SKM-1 (cell line): ENCODE results near the gene RCOR3.
A peak's percentile ranks its signal among the peaks of the same experiment; 100 is the strongest.
"Not testable (repeated sequence)": the region's sequence is repeated elsewhere in the genome, so short reads cannot be mapped to it uniquely, and the experiment has no call there.

Experiments used
- DNase-seq: peaks from one replicate; lab custom pipeline; 2025; ENCODE audit not compliant: unreplicated experiment; lab: John Stamatoyannopoulos, UW

The RCOR3 gene

DNA sequence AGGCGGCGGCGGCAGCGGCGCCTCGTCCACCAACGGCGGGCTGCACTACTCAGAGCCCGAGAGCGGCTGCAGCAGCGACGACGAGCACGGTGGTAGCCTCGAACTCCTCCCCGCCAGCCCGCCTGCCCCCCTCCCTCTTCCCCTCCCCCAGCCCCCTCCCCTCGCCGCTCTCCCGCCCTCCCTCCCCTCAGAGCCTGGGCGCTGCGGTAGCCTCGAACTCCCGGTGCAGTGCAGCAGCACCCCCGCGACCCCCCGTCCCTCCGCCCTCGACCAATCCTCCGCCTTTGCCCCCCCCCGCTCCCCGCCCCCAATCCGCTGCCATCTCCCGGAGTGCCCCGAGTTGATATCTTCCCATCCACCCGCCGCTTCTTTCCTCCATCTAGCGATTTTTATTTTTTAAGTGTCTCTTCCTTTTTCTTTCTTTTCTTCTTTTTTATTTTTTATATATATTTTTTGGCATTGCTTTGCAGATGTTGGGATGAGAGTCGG is 516 bp downstream of the RCOR3 start:
- no peak for DNase-seq

DNA sequence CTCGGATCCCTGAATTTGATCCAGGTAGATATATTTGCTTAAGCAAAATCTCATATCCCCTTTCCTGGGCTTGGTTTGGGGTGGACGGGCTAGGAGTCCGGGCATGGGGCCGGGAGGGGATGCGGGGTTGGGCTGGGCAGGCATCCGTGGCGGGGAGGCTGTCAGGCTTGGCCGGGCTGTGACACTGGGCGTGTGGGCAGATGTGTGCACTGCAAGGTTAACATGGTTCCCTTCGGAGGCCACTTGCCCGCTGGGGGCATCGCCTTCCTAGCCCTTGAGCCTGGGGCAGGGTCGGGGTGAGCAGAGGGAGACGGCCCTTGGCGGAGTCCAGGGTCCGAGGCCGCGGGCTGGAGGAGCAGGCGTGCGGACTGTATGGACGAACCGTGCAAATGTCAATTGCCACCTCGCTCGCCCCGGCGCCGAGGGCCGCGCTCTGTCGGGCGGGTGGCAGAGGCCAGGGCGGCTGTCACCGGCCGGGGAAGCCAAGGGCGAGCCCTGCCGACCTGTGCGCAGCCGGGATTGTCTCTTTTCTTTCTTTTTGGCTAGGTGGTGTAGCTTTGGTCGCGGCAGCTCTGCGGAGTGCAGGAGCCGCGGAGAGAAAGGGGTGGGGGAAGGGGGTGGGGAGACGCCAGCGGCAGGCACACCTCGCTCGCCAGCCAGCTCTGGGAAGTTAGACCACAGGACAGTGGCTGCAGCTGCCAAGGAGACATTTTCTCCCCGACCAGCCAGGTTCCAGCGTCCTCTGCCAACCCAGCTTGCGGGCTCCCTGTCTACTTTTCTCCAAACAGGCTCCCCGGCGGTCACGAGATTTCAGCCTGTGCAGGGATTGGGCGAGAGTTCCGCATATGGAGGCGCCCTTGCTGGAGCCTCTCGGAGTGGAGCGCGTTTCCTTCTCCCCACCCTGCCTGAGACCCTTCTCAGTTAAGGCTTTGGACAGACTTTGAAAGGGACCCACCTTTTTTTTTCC is 1.3 kb downstream of the RCOR3 start:
- peak; percentile 60 for DNase-seq

DNA sequence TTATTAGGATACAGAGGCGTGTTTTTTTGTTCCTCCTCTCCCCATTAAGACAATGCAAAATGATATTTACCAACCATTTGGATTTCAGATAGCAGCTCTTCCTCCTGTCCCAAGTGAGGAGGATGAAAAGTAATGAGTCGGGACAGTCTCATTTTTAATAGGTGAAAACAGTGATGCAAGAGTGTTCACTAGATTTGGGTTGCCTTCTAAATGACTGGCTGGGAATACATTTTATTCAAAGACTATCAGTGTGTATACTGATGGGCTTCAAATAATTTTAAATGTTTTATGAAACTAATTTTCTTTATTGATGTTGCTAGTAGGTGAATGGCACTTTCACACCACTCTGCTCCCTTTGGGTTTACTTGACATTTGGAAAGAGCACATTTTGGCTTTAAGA is 2.1 kb downstream of the RCOR3 start:
- no peak for DNase-seq

DNA sequence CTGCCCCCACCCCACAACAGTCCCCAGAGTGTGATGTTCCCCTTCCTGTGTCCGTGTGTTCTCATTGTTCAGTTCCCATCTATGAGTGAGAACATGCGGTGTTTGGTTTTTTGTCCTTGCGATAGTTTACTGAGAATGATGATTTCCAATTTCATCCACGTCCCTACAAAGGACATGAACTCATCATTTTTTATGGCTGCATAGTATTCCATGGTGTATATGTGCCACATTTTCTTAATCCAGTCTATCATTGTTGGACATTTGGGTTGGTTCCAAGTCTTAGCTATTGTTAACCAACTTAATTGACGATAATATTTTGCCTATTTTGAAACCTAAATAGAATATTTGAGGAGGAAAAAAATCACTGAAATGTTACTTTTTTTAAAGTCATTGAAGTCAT is 3.9 kb downstream of the RCOR3 start:
- not testable (repeated sequence) for DNase-seq

DNA sequence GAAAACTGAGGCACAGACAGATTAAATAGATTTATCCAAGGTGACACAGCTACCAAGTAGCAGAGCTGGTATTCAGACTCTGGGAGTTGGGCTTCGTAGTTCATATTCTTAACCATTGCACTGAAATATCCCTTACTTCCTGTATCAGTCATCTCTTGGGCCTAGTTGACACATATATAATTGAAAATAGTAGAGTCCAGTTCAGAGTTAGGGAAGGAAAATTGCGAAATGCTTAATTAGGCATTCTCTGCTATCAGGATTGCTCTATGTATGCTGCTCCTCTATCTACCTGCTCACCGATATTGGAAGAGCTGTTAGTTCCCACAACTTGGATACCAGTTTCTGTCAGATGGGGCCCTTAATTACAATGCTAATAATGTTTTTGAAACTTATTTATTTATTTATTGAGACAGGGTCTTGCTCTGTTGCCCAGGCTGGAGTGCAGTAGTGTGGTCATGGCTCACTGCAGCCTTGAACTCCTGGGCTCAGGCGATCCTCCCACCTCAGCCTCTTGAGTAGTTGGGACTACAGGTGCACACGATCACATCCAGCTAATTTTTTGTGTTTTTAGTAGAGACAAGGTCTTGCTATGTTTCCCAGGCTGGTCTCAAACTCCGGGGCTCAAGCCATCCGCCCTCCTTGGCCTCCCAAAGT is 8.2 kb downstream of the RCOR3 start:
- DNase-seq, result no peak

DNA sequence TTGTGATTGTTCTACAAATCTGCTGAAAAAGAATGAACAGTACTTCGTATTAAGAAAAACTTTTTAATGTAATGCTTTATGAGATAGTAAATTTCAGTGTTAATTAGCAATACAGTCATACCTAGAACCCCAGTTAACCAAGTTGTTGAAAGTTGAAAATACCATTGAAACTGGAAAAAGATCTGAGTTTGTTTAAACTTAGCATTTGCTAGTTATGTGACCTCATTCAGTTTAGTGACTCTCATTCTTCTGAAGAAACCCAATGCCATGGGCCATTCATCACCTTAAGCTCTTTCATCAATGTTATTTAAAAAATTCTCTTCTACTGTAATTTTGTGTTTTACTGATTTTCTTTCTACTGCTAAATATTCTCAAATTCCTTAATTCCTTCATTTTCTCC is 20.2 kb downstream of the RCOR3 start:
- no peak for DNase-seq

DNA sequence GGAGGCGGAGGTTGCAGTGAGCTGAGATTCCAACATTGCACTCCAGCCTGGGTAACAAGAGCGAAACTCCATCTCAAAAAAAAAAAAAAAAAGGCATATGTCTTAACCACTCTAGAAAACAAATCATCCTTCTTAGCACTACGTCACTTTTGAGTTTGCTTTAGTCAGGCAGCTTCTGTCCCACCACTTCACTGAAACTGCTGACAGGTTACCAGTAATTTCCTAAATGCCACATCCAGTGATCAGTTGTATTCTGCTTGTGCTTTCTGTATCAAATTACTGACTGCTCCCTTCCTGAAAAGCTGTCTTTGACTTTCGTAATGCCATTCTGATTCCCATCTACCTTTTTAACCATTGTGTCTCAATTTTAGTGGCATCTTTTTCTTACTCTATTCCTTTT is 21.7 kb downstream of the RCOR3 start:
- DNase-seq, result no peak

DNA sequence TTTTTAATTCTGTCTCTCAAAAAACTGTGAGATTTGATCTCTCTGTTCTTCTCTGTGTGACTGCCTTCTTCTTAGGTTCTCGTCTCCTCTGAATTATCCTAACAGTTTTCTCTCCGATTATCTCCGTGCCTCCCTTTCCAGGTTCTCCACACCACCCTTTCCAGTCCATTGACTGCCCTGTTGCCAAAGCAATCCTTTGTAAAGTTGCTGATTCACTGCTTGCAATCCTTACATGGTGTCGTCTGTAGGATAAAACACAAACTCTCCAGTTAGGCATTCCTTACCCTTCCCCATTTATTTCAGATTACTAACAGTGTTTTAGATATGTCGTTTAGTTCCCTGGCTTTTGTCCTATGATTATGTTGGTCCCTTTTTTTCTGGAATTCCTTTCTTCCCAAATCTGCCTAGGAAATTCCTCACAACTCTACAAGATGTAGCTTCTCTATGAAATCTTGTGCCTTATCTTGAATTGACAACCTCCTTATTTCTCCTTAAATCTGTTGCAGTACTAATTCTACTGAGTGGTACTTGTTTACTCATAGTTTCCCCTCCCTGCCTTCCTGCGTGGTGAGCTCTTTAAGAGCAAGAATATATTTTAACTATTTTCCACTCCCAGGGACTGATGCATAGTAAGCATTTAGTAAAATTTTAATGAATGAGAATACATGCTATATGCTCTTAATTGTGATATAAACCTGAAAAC is 22.3 kb downstream of the RCOR3 start:
- no peak for DNase-seq

DNA sequence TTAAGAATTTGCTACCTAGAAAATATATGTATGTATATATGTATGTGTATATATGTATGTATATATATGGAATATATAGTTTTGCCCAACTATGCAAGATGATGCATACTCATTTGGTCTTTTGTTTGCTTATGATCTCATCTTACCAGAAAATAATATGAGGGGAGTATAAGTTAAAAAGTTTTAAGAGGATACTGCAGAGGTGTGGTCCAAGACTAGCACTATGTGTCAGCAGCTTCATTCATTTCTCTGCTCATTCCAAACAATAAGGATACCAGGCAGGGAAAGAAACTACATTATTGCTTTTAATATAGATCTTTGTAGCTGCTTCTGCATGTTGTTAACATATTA is 22.8 kb downstream of the RCOR3 start:
- no peak for DNase-seq

DNA sequence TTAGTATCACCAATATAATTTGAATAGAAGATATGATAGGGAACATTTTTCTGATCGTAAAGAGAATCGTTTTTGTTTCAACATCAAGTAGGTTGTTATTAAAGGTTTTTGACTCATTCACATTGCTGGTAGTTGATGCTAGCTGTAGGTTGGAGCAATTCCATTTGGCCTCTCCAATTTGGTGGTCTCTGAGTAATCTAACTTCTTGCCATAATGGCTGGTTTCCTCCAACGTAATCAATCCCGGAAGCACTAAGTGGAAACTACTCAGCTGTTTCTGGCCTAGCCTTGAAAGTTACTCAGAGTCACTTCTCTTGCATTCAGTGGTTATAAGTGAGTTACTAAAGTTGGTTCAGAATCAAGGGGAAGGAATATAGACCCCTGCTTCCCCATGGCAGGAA is 26.0 kb downstream of the RCOR3 start:
- DNase-seq, result no peak

DNA sequence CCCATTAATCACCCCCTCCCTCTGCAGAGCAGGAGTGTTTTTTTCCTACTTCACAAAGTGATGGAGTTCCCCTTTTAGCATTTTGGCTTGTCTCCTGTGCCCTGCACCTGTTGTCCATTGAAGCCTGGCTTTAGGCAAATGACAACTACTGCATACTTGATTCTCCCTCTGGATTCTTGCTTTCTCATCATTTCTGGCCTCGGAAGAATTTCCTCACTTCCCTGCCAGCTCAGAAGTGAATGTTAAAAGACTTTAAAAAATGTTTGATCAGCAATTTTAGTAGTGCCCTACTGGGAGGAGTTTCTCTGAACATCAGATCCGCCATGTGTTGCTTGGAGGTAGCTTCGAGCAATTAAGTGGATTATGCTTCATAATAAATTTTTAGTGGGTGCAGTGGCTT is 28.1 kb downstream of the RCOR3 start:
- no peak for DNase-seq

DNA sequence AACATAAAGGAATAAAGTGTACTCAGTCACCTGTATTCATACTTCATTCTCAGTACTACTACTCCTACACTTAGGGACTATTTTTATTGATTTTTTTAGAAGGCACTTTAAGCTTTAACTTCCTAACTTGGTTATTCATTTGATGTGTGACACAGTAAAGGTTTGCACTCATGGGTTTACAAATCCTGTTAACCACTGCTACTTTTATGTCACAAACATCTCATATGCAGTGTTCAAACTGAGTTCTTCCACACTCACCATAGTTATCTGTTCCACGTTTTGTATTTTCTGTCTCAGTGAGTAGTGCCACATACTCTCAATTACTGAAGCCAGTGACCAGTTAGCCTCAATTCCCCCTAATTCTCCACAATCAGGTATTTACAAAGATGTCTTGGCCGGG is 33.2 kb downstream of the RCOR3 start:
- DNase-seq, result no peak

DNA sequence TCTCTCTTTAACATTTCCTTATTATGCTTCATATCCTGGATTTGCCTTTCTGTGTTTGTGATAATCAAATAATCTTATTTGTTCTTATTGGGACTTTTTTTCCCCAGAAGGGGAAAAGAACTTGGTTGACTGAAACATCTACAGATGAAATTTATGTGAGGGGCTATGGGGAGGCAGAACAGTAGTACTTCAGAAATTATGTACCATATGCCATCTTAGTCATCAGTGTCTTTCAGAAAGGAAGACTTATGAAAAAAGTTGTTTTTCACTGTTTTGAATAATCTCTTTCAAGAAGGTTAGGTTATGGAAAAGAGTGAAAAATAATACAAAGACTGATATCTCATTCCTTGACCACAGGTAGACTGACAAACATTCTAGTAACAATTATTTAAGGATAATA is 37.2 kb downstream of the RCOR3 start:
- no peak for DNase-seq

DNA sequence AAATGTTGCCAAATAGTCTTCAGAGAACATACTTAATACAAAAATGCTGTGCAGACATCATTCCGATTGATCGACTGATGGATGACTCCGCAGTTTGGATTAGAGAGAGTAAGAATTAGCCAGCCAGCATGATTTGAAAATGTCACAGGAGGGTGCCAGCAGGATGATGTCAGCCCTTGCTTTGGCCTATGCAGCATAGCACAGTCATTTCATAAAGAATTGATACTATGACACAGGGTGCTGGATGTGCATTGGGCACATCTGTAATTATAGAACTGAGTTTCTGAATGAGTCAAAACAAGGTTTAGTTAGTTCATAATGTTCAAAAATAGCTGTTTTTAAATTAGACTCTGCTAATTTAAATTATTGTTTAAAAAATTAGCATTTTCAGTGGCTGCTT is 45.9 kb downstream of the RCOR3 start:
- no peak for DNase-seq

DNA sequence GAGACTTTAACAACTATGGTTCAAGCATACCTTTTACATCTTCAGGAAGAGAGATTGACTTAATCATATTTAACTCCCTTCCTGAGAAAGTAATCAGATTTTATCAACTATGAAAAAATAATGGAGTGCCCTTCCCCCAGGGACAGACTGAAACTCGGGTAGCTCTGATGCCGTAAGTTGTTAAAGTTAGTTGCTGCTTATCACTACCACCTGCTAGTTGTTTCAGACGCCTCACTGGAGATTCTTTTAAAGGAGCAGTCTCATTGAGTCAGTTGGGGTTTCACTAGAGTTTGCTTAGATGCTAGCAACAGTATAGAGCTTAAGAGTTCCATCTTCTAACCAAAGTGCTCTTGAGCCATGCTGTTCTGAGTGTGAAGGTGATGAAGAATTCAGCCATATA is 50.5 kb downstream of the RCOR3 start:
- DNase-seq, result no peak

DNA sequence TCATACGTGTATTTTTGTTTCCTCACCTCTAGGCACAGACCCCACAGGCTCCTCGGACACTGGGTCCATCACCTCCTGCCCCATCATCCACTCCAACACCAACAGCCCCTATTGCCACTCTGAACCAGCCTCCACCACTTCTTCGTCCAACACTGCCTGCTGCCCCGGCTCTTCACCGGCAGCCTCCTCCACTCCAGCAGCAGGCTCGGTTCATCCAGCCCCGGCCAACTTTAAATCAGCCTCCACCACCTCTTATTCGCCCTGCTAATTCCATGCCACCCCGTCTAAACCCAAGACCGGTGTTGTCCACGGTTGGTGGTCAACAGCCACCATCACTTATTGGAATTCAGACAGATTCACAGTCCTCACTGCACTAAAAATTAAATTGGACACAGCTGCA is 54.2 kb downstream of the RCOR3 start:
- no peak for DNase-seq

DNA sequence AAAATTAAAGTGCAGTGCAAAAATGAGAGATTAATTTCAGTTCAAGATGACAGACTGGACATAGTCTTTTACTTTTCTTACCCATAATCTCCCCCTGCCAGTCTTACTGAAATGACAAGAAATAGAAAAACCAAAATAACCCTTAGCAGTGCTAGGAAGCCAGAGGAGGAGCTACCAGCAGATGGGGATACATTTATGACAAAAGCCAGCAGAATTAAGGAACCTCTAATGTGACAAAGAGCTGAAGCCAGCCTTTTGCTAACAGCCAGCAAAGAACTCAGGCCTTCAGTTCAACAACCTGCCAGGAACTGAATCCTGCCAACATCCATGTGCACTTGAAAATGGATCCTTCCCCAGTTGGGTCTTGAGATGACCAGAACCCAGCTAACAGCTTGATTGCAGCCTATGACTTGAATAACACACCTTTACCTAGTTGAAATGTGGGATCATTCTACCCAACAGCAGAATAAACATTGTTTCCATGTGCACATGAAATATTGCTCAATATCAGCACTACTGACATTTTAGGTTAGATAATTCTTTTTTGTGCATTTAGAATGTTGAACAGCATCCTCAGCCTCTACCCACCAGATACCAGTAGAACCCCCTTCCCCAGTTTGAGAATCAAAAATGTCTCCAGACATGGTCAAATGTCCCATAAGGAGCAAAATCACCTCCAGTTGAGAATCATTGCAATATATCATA is 59.6 kb downstream of the RCOR3 start:
- DNase-seq, result peak; percentile 54

DNA sequence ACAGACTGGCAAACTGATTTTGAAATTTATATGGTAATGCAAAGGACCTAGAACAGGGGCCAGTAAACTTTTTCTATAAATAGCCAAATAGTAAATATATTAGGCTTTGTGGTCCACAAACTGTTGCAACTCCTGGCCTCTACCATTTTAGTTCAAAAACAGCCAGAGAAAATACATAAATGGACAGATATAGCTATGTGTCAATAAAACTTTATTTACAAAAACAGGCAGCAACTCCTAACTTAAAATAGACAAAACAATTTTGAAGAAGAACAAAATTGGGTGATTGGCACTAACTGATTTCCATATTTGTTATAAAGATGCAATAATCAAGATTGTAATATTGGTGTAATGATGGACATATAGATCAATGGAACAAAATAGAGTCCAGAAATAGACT is 60.7 kb downstream of the RCOR3 start:
- no peak for DNase-seq

DNA sequence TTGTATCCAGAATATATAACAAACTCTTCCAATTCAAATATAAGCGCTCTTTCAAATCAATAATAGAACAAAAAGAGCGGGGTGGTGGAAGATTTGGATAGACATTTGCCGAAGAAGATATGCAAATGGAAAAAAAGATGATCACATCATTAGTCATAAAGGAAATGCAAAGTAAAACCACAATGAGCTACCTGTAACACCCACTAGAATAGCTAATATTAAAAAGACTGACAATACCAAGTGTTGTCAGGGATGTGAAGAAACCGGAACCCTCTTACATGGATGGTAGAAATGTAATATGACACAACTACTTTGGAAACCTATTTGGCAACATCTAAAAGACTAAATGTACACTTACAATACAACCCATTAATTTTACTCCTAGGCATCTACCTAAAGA is 61.8 kb downstream of the RCOR3 start:
- no peak for DNase-seq

DNA sequence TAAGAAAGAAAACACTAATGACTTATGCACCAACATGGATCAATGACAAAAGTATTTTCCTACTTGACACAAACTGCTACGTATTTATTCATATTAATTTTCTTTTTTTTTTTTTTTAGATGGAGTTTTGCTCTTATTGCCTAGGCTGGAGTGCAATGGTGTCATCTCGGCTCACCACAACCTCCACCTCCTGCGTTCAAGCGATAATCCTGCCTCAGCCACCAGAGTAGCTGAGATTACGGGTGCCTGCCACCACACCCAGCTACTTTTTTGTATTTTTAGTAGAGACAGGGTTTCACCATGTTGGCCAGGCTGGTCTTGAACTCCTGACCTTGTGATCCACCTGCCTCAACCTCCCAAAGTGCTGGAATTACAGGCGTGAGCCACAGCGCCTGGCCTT is 62.5 kb downstream of the RCOR3 start:
- not testable (repeated sequence) for DNase-seq
